HG02623 (cell line): Measurements from ENCODE around the gene RMND1.
"Not testable (repeated sequence)": the region's sequence is repeated elsewhere in the genome, so short reads cannot be mapped to it uniquely, and the experiment has no call there.

Experiments used
- ATAC-seq: cut with Tn5 transposase; IDR thresholded peaks from one replicate; pipeline ENCODE4 v1.9.1; 2021; ENCODE audit warnings: moderate library complexity; ENCODE audit not compliant: unreplicated experiment

Gene RMND1

GRCh38 chr6:151388236-151388635 is 63.7 kb downstream of the RMND1 start:
- ATAC-seq: no peak

GRCh38 chr6:151387175-151387970 is 64.6 kb downstream of the RMND1 start:
- ATAC-seq: no peak

- no peak for ATAC-seq
These were observed 66.7 kb downstream of the RMND1 start for GRCh38 chr6:151385177-151385576.

- ATAC-seq: no peak
These were observed 67.8 kb downstream of the RMND1 start for GRCh38 chr6:151384151-151384550.

GRCh38 chr6:151382631-151383030 is 69.3 kb downstream of the RMND1 start:
- not testable (repeated sequence) for ATAC-seq

- ATAC-seq: no peak
These were observed 70.2 kb downstream of the RMND1 start for GRCh38 chr6:151381722-151382121.

- ATAC-seq: no peak
These were observed 71.1 kb downstream of the RMND1 start for GRCh38 chr6:151380848-151381205.

GRCh38 chr6:151379933-151380847 is 71.7 kb downstream of the RMND1 start:
- peak; percentile 62 for ATAC-seq

- no peak for ATAC-seq
These were observed 74.8 kb downstream of the RMND1 start for GRCh38 chr6:151377095-151377494.

- ATAC-seq: no peak
These were observed 75.5 kb downstream of the RMND1 start for GRCh38 chr6:151376440-151376839.

- ATAC-seq: no peak
These were observed 76.1 kb downstream of the RMND1 start for GRCh38 chr6:151375833-151376232.

GRCh38 chr6:151374036-151374683 is 77.8 kb downstream of the RMND1 start:
- ATAC-seq: no peak

- ATAC-seq: no peak
These were observed 79.8 kb downstream of the RMND1 start for GRCh38 chr6:151372164-151372563.

GRCh38 chr6:151370509-151371078 is 81.3 kb downstream of the RMND1 start:
- ATAC-seq: no peak

- ATAC-seq: no peak
These were observed 86.7 kb downstream of the RMND1 start for GRCh38 chr6:151365233-151365632.

- no peak for ATAC-seq
These were observed 92.4 kb downstream of the RMND1 start for GRCh38 chr6:151359486-151359885.

GRCh38 chr6:151358475-151358874 is 93.5 kb downstream of the RMND1 start:
- ATAC-seq: no peak

GRCh38 chr6:151357758-151358436 is 94.0 kb downstream of the RMND1 start:
- no peak for ATAC-seq

- not testable (repeated sequence) for ATAC-seq
These were observed 94.9 kb downstream of the RMND1 start for GRCh38 chr6:151356983-151357382.
